HT1080 (cell line): ENCODE measurements around the gene GGT7. TPM values are rescaled to one million over a fixed set of nuclear protein-coding genes. Genes with fewer than 3 reads are reported as not detected.
A peak's percentile ranks its signal among the peaks of the same experiment; 100 is the strongest.
"Not testable (repeated sequence)": the region's sequence is repeated elsewhere in the genome, so short reads cannot be mapped to it uniquely, and the experiment has no call there.

Experiments
- DNase-seq: peaks from one replicate; pipeline ENCODE4 v3.0.0-alpha.2; 2015; ENCODE audit warnings: low read depth
- total RNA-seq: library from RNA; depleted of rRNA; stranded (reverse); fragments of >200 nt; shearing (Covaris generic); gene quantifications from 2 replicates; pipeline ENCODE4 v1.2.3, GENCODE V29; 2014

GGT7 gene
- total RNA-seq, 1 experiment from 2014 or later = 4.2 TPM

GRCh38 chr20:34849778-34850177, 22.9 kb downstream of the GGT7 start:
- DNase-seq = no peak

- DNase-seq = no peak
These were observed 24.1 kb downstream of the GGT7 start for GRCh38 chr20:34848597-34848996.

GRCh38 chr20:34843421-34843820, 29.2 kb downstream of the GGT7 start:
- no peak for DNase-seq

GRCh38 chr20:34842143-34842542, 30.5 kb downstream of the GGT7 start:
- DNase-seq = no peak

- DNase-seq = peak; percentile 33
These were observed 38.2 kb downstream of the GGT7 start for GRCh38 chr20:34834459-34834893.

- DNase-seq = no peak
These were observed 40.7 kb downstream of the GGT7 start for GRCh38 chr20:34831936-34832335.

- no peak for DNase-seq
These were observed 43.5 kb downstream of the GGT7 start for GRCh38 chr20:34829191-34829590.

GRCh38 chr20:34825530-34826362, 46.9 kb downstream of the GGT7 start, which contains the start of gene NCOA6:
Gene NCOA6, minus strand, starts transcription at chr20:34825651. Its CDS starts 43,296 bp downstream, at chr20:34782355.
- DNase-seq = peak; percentile 48

- no peak for DNase-seq
These were observed 47.7 kb downstream of the GGT7 start for GRCh38 chr20:34824806-34825529.

GRCh38 chr20:34824452-34824805, 48.2 kb downstream of the GGT7 start:
- peak; percentile 60 for DNase-seq

GRCh38 chr20:34824026-34824425, 48.6 kb downstream of the GGT7 start:
- no peak for DNase-seq

GRCh38 chr20:34820805-34821578, 51.7 kb downstream of the GGT7 start:
- DNase-seq = no peak

- DNase-seq = no peak
These were observed 54.9 kb downstream of the GGT7 start for GRCh38 chr20:34817801-34818200.

GRCh38 chr20:34817072-34817471, 55.6 kb downstream of the GGT7 start:
- no peak for DNase-seq

GRCh38 chr20:34815636-34816035, 57.0 kb downstream of the GGT7 start:
- no peak for DNase-seq

- no peak for DNase-seq
These were observed 64.1 kb downstream of the GGT7 start for GRCh38 chr20:34808583-34808982.

- not testable (repeated sequence) for DNase-seq
These were observed 64.7 kb downstream of the GGT7 start for GRCh38 chr20:34807944-34808465.

GRCh38 chr20:34806255-34806654, 66.4 kb downstream of the GGT7 start:
- no peak for DNase-seq

GRCh38 chr20:34798871-34799270, 73.8 kb downstream of the GGT7 start:
- DNase-seq = no peak

- DNase-seq = no peak
These were observed 74.3 kb downstream of the GGT7 start for GRCh38 chr20:34798328-34798727.
